HG03135 (cell line): ENCODE data around the gene ACYP1.

Experiments used
- ATAC-seq: cut with Tn5 transposase; IDR thresholded peaks from one replicate; pipeline ENCODE4 v1.9.1; 2021; ENCODE audit warnings: mild to moderate bottlenecking, moderate library complexity; ENCODE audit not compliant: unreplicated experiment

ACYP1 gene

DNA sequence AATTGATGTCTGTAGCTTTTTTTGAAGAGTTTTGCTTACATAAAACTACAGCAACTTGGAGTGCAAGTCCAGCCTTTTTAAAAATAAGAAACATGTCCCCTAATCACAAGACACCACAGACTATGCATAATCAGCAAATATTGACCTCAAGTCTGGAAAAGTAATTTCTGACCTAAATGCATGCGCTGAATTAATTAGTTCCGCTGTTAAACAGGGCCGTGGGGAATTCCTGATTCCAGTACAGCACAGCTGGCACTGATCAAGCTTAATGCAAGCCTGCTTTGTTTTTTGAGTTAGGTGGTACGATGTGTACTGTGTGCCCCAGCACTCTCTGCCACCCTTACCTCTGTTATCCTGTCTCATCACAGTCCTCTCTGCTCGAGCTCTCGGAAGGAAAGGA is 21.8 kb downstream of the ACYP1 start:
- no peak for ATAC-seq

DNA sequence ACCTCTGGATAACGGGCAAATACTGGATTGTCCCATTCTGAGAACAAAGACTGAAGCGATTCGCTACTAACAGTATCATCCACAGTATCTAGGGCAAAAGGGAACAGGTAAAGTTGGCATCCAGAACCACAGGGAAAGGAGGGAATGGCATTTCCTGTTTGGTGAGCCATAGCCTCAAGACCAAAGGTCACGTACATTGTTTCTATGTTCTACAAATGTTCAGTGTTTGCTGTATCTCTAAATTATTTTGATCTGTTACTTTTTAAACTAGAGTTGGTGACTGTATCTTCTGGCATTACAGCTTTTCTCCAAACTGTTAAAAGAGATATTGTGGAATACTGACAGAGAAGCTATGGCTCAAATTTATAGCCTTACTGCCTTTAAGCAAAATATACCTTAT is 22.2 kb downstream of the ACYP1 start:
- ATAC-seq, result no peak

DNA sequence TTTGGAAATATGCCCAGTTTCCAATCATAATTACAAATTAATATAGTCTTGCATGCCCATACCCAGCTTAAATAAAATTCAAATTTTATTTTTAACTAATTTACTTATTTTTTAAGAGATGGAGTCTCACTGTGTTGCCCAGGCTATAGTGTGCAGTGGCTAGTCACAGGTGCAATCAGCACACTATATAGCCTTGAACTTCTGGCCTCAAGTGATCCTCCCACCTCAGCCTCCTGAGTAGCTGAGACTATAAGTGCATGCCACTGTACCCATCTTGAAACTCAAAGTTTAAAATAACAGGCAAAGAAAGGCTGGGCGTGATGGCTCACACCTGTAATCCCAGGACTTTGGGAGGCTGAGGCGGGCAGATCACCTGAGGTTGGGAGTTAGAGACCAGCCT is 22.9 kb downstream of the ACYP1 start:
- no peak for ATAC-seq

- ATAC-seq, result no peak
Observed at GRCh38 chr14:75040507-75040906, 23.3 kb downstream of the ACYP1 start.

DNA sequence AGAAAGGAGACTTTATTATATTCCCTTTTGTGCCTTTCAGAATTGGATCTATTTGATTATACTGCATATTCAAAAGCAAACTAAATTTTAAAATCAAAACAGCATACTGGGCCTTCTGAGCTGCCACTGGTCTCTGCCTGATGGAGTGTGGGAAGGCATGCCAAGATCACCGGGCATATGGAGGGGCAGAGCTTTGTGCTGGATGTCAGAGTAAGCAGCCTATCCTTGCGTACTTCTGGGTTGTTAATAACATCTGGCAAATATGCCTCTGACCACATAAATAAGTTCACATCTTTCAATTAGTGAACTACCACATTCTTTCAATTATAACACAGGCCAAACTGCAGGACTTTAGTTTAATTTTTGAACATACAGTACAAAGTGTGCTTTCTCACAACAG is 30.9 kb downstream of the ACYP1 start:
- ATAC-seq, result no peak

DNA sequence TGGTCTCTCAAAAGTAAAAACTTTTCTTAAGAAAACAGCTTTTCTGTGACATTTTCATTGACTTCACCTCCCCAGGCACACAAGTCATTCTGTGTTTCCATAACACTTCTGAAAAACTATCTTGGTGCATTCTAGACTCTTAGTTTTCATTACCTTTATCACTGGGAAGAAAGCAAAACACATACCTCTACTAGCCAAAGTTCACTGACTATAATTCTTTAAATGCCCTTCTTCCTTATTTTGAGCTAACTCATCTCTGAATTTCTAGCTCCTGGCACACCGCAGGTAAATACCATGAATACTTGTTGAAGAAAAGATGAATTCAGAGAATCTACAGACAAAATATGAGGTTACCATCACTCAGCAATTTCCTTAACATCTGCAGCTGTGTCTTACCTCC is 33.7 kb downstream of the ACYP1 start:
- ATAC-seq, result no peak

DNA sequence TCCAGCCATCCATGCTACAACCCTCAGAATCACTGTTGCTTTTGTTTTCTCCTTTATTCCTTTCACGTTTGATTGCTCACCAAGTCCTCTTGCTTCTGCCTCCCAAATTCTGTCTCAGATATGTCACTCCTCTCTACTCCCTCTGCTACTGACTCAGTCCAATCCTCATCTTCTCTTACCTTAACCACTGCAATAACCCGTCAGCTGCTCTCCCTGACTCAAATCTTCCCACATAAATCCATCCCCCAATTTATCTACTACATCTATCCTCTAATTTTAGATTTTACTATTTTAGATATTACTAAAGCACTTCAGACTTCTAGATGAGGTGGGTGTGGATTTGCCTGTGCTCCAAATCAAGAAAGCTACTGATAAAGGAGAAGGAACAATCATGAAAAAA is 37.9 kb downstream of the ACYP1 start:
- ATAC-seq, result no peak

- no peak for ATAC-seq
Observed at GRCh38 chr14:75025082-75025481, 38.7 kb downstream of the ACYP1 start.

DNA sequence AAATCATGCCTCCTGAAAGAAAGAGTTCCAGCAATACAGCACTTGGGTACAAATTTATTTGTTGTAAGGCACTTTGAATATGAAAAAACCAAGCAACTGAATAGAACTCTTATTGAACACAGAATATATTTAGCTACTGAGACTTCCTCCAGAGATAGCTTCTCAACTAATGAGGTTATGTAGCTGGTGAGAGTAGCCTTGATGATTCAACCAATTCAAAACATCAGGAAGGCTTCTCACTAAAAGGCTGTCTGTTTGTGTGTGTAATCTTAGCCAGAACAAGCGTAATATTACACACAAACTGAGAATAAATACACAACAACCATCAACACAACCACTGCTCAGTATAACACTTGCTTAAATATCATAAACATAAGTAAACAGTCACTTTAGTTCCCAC is 40.7 kb downstream of the ACYP1 start:
- ATAC-seq, result no peak

DNA sequence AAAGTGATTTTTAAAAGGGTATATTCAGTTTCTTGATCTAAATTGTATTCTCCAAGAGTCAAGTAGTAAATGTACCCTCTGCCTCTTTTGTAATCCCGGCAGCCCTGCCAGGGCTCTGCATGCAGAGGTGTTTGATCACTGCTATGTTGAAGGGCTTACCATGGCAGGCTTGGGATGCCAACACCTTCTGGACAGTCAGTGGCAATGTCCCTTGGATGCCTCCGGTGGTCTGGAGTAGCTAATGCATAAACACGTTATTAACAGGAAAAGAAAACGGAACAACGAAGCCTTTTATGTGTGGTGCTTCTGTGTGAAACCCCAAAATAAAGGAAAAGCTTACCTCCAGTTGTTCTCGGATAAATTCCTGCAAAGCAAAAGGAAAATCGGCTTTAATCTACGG is 41.2 kb downstream of the ACYP1 start:
- no peak for ATAC-seq

DNA sequence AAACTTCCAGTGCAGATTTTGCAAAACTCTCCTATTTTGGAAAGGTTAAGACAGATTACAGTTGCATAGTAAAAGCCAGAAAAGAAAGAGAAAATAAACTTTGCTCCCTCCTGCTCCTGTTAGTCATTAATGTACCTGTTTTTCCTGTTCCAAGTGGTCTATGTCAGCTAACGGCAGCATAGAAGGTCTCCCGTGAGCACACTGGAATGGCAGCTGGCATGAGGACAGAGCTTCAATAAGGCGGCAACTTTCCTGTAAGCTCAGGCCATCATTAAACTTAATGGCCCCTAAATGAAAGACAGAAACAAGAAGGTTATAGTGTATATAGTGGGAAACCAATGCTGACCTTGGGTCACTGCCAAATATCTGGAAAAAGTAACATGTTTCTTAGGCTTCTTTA is 45.1 kb downstream of the ACYP1 start:
- ATAC-seq, result no peak

- ATAC-seq, result no peak
Observed at GRCh38 chr14:75016815-75017214, 47.0 kb downstream of the ACYP1 start.

GRCh38 chr14:75015496-75015895 is 48.3 kb downstream of the ACYP1 start:
- ATAC-seq, result no peak

DNA sequence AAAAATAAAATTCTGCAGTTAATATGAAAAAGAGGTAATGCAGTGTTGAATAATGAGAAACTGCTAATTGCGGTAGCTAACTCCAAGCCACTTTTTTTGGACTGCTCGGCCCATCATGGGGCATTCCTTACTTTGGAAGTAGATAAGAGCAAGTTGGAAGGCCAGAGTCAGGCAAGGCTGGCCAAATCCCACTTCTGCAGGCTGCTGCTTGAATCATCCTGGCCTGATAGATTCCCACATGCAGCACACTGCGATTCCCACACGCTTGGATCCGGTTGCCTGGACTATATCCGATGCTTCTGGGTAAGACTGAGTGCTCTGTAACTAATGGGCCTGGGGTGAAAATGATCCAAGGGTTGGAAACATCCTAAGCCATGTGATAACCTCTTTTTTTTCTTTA is 50.5 kb downstream of the ACYP1 start:
- ATAC-seq, result no peak

- no peak for ATAC-seq
Observed at GRCh38 chr14:75011356-75011994, 52.3 kb downstream of the ACYP1 start.

- no peak for ATAC-seq
Observed at GRCh38 chr14:75010472-75011093, 53.2 kb downstream of the ACYP1 start.

DNA sequence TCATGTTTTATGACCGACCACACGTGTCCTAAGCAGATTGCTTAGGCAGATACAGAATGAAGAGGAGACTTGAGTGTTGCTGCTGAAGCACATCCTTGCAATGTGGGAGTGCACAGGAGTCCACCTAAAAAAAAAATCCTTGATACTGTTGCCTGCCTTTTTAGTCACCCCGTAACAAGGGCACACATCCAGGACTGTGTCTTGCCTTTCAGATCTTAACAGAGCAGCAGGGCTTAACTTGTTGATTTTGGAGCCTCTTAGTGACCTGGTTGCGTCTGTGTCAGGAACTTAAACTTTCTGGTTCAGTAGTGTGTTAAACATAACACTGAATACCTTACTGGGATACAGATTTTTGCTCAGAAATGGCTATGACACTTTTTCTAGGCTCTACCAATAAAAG is 54.6 kb downstream of the ACYP1 start:
- ATAC-seq, result no peak

DNA sequence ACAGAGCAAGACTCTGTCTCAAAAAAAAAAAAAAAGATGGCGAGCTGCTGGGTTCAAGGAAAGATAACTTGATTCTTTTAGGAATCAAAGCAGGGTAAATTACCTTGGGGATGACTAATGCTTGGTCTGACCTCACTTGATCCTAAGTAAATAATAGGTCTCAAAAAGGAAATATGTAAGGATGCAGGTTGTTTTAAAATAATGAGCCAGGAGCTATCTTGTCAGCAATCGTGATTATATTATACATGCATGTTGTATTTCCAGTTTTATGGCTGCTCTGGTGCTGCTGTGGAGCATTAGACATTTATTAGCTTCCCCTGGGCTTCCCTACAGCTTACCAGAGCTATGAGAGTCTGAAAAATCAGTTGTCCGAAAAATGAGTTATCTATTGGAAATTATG is 58.5 kb downstream of the ACYP1 start:
- ATAC-seq, result no peak

DNA sequence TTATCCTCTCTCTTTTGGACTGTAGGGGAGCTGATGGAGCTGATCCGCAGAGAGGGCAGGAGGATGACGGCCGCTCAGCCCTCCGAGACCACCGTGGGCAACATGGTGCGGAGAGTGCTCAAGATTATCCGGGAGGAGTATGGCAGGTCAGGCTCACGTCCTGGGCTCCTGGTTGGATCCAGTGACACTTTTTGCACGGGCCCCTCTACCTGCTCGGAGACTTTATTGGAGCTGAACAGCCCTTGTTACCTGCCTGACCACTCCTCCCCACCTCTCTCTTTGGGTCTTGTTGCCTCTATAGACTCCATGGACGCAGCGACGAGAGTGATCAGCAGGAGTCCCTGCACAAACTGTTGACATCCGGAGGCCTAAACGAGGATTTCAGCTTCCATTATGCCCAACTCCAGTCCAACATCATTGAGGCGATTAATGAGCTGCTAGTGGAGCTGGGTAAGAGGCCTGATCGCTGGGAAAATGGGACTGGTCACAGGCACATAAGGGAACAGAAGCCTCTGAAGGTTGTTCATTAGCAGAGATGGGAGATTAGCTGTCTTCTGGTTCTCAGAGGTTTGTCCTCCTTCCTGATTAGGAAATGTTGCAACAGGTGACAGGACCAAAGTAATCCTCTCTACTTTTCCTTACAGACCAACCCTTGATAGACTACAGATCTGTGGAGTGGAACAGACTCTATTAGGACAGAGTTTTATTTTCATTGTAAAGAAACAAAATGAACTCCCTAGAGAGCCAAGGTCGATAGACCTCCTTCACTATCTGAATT is 60.4 kb downstream of the ACYP1 start:
- ATAC-seq, result no peak
